ENCODE results near the gene DAW1. TPM values are rescaled to one million over a fixed set of nuclear protein-coding genes. Genes with fewer than 3 reads are reported as not detected.

DAW1 gene
- polyA plus RNA-seq, 1 of the 3 experiments (the other 2 are of a cell fraction): 1.2 TPM

GRCh38 chr2:227862227-227862740, 9.1 kb upstream of the DAW1 start:
- peak overlapping the region; percentile 50; the same call in 1 of the 2 replicates for H3K9ac ChIP-seq
- POLR2A ChIA-PET: interaction anchor here (0.6 kb wide), 1 partner anchor 8 kb away, joined by 3 read pairs; no protein-coding TSS in a partner anchor
- H3K4me2 ChIP-seq: peak overlapping the region; percentile 42

GRCh38 chr2:227862741-227863588, 8.5 kb upstream of the DAW1 start:
- Histone ChIP-seq H3K36me3 (replicated peaks in 1 of 2; ENCODE audit: control insufficient read depth in 1 of 2, insufficient read depth in 2 of 2, low read length in 1 of 2) (no peaks in the 10 kb centered on the region), H3F3A (replicated peaks; ENCODE audit: insufficient read depth) (peaks cover 30% of the 10 kb centered on the region), H3K4me3 (ENCODE audit: low read depth in 2 of 2, low read length in 1 of 2) (peak overlapping the region in 1 of 2 experiments; percentile 4; a peak in 1 of 4 replicates), H3K27me3 (ENCODE audit: insufficient read depth) (no peaks in the 10 kb centered on the region), H2AFZ (ENCODE audit: low read depth) (peak overlapping the region; percentile 31; the same call in 1 of the 2 replicates), H4K20me1 (ENCODE audit: insufficient read depth) (no peaks in the 10 kb centered on the region), H3K9me2 (no peaks in the 10 kb centered on the region), H3K9me3 (no peaks in the 10 kb centered on the region), H3K4me1 (ENCODE audit: control insufficient read depth in 1 of 2, insufficient read depth in 2 of 2, low read depth in 1 of 2, low read length in 1 of 2) (peaks cover 0 to 18% of the 10 kb centered on the region in 2 experiments; a peak in 2 of 4 replicates), H3K27ac (ENCODE audit: low read depth in 2 of 2, low read length in 1 of 2) (peak overlapping the region in 1 of 2 experiments; percentile 88; a peak in 2 of 4 replicates), H3K4me2 (peak overlapping the region; percentile 42), H3K9ac (peak overlapping the region; percentile 50; the same call in 1 of the 2 replicates), H3K79me2 (ENCODE audit: insufficient read depth) (no peaks in the 10 kb centered on the region)
- WGBS (ENCODE audit: low lambda C conversion rate): 13% methylated on average over 6 of the region's 7 CpGs
- ChIA-PET POLR2A (interaction anchor here (0.6 kb wide), 1 partner anchor 9 kb away, joined by 3 read pairs; no protein-coding TSS in a partner anchor), CTCF (interaction anchor here (0.6 to 3.0 kb wide), 16 partner anchors 8 to 457 kb away, joined by 3 to 21 read pairs (median 5); partner anchors contain the start of gene DAW1)
- DNase-seq: no peak
- TF ChIP-seq MEF2A (IDR thresholded peaks at IDR 0.05; ENCODE audit: borderline replicate concordance, low read depth): no peak
- TF ChIP-seq TCF12 (IDR thresholded peaks at IDR 0.05): peak; percentile 75
- TF ChIP-seq, protein P1, sequence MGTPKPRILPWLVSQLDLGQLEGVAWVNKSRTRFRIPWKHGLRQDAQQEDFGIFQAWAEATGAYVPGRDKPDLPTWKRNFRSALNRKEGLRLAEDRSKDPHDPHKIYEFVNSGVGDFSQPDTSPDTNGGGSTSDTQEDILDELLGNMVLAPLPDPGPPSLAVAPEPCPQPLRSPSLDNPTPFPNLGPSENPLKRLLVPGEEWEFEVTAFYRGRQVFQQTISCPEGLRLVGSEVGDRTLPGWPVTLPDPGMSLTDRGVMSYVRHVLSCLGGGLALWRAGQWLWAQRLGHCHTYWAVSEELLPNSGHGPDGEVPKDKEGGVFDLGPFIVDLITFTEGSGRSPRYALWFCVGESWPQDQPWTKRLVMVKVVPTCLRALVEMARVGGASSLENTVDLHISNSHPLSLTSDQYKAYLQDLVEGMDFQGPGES (IDR thresholded peaks at IDR 0.05; ENCODE audit: low read depth, low read length): no peak
- TF ChIP-seq, protein P2, sequence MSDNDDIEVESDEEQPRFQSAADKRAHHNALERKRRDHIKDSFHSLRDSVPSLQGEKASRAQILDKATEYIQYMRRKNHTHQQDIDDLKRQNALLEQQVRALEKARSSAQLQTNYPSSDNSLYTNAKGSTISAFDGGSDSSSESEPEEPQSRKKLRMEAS (IDR thresholded peaks at IDR 0.05; ENCODE audit: low read depth): 0 out of 2 replicates have a peak, but pooled peaks have one; percentile 25
- peak; percentile 15; the same call in 1 of the 2 replicates for TF ChIP-seq RAD21 (IDR thresholded peaks at IDR 0.05; ENCODE audit: low read length)
- TF ChIP-seq, protein P3, sequence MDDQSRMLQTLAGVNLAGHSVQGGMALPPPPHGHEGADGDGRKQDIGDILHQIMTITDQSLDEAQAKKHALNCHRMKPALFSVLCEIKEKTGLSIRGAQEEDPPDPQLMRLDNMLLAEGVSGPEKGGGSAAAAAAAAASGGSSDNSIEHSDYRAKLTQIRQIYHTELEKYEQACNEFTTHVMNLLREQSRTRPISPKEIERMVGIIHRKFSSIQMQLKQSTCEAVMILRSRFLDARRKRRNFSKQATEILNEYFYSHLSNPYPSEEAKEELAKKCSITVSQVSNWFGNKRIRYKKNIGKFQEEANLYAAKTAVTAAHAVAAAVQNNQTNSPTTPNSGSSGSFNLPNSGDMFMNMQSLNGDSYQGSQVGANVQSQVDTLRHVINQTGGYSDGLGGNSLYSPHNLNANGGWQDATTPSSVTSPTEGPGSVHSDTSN (IDR thresholded peaks at IDR 0.05): peak; percentile 67
- TF ChIP-seq CHD2 (IDR thresholded peaks at IDR 0.05; ENCODE audit: low read length, partially characterized antibody): no peak
- no peak for TF ChIP-seq ZBTB33 (IDR thresholded peaks at IDR 0.05; ENCODE audit: borderline replicate concordance, low read depth)
- TF ChIP-seq, protein P4, sequence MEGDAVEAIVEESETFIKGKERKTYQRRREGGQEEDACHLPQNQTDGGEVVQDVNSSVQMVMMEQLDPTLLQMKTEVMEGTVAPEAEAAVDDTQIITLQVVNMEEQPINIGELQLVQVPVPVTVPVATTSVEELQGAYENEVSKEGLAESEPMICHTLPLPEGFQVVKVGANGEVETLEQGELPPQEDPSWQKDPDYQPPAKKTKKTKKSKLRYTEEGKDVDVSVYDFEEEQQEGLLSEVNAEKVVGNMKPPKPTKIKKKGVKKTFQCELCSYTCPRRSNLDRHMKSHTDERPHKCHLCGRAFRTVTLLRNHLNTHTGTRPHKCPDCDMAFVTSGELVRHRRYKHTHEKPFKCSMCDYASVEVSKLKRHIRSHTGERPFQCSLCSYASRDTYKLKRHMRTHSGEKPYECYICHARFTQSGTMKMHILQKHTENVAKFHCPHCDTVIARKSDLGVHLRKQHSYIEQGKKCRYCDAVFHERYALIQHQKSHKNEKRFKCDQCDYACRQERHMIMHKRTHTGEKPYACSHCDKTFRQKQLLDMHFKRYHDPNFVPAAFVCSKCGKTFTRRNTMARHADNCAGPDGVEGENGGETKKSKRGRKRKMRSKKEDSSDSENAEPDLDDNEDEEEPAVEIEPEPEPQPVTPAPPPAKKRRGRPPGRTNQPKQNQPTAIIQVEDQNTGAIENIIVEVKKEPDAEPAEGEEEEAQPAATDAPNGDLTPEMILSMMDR (IDR thresholded peaks at IDR 0.05): peak; percentile 38; the same call in 1 of the 2 replicates
- peak; percentile 10; the same call in 1 of the 2 replicates for TF ChIP-seq SMC3 (IDR thresholded peaks at IDR 0.05; ENCODE audit: low read depth, low read length)
- TF ChIP-seq EZH2phosphoT487 (IDR thresholded peaks at IDR 0.05; ENCODE audit: borderline replicate concordance, low read depth): no peak

More at GRCh38 chr2:227862227-227862740, 9.1 kb upstream of the DAW1 start:
- 21% methylated on average over 8 of the region's 8 CpGs for WGBS (ENCODE audit: low lambda C conversion rate)
- Histone ChIP-seq H3K9me3 (no peaks in the 10 kb centered on the region), H3K4me1 (ENCODE audit: control insufficient read depth in 1 of 2, insufficient read depth in 2 of 2, low read depth in 1 of 2, low read length in 1 of 2) (peaks cover 0 to 18% of the 10 kb centered on the region in 2 experiments; a peak in 2 of 4 replicates), H4K20me1 (ENCODE audit: insufficient read depth) (no peaks in the 10 kb centered on the region), H3K79me2 (ENCODE audit: insufficient read depth) (no peaks in the 10 kb centered on the region), H3K27ac (ENCODE audit: low read depth in 2 of 2, low read length in 1 of 2) (peak overlapping the region in 1 of 2 experiments; percentile 88; a peak in 2 of 4 replicates), H3K36me3 (replicated peaks in 1 of 2; ENCODE audit: control insufficient read depth in 1 of 2, insufficient read depth in 2 of 2, low read length in 1 of 2) (no peaks in the 10 kb centered on the region), H3K4me3 (ENCODE audit: low read depth in 2 of 2, low read length in 1 of 2) (peak overlapping the region in 1 of 2 experiments; percentile 4; a peak in 1 of 4 replicates), H3F3A (replicated peaks; ENCODE audit: insufficient read depth) (peaks cover 30% of the 10 kb centered on the region), H3K9me2 (no peaks in the 10 kb centered on the region), H2AFZ (ENCODE audit: low read depth) (no peak overlapping the region), H3K27me3 (ENCODE audit: insufficient read depth) (no peaks in the 10 kb centered on the region)
- DNase-seq: peak; percentile 48
- TF ChIP-seq POLR2AphosphoS5 (IDR thresholded peaks at IDR 0.05; ENCODE audit: low read depth, low read length): no peak
- TF ChIP-seq, protein P4 (IDR thresholded peaks at IDR 0.05): peak; percentile 88
- peak; percentile 49 for TF ChIP-seq RAD21 (IDR thresholded peaks at IDR 0.05; ENCODE audit: low read length)
- CTCF ChIA-PET: interaction anchor here (0.6 to 3.0 kb wide), 18 partner anchors 9 to 591 kb away, joined by 3 to 21 read pairs (median 4); partner anchors contain the start of gene DAW1

Measured in SK-N-SH (cell line).